Measurements from ENCODE around the gene MRPL38. TPM values are rescaled to one million over a fixed set of nuclear protein-coding genes. Genes with fewer than 3 reads are reported as not detected.

MRPL38 gene
- total RNA-seq, 1 experiment from 2014 or later, result 108 TPM

- Mint-ChIP-seq H3K9me3 (no peaks in the 10 kb centered on the region), H3K27ac (no peak overlapping the region), H3K4me1 (no peaks in the 10 kb centered on the region)
Measured at GRCh38 chr17:75926456-75926855, 21.8 kb upstream of the MRPL38 start.

More at GRCh38 chr17:75926456-75926855, 21.8 kb upstream of the MRPL38 start:
- Histone ChIP-seq H3K23ac (ENCODE audit: insufficient read length, low read depth, low read length) (no peak overlapping the region), H3K56ac (ENCODE audit: insufficient read length, low read depth, low read length) (no peak overlapping the region), H2BK5ac (ENCODE audit: insufficient read length, low read length) (no peak overlapping the region), H3K9me3 (ENCODE audit: control insufficient read depth, low read depth, low read length) (no peaks in the 10 kb centered on the region), H4K8ac (replicated peaks; ENCODE audit: insufficient read length, low read depth, low read length) (no peak overlapping the region), H2BK120ac (ENCODE audit: low read depth, low read length, poor library complexity, severe bottlenecking) (no peak overlapping the region), H3K14ac (ENCODE audit: insufficient read depth, low read length) (no peak overlapping the region), H3K4me2 (ENCODE audit: insufficient read depth, insufficient read length, low read length) (no peak overlapping the region), H3K79me1 (ENCODE audit: insufficient read depth, low read depth, low read length, poor library complexity, severe bottlenecking) (no peaks in the 10 kb centered on the region), H3K9ac (ENCODE audit: extremely low read depth, insufficient read length, low read length) (no peak overlapping the region), H2BK20ac (ENCODE audit: low read depth, low read length, poor library complexity, severe bottlenecking) (no peak overlapping the region), H4K91ac (ENCODE audit: insufficient read length, low read depth, low read length) (no peak overlapping the region), H3K79me2 (ENCODE audit: insufficient read depth, low read length) (no peaks in the 10 kb centered on the region), H4K20me1 (ENCODE audit: control insufficient read depth, insufficient read depth, insufficient read length) (no peaks in the 10 kb centered on the region), H2AK5ac (ENCODE audit: insufficient read length, low read length) (no peak overlapping the region), H3T11ph (ENCODE audit: low read length) (no peak overlapping the region), H3K18ac (ENCODE audit: insufficient read length, low read depth, low read length) (no peak overlapping the region), H3K23me2 (ENCODE audit: insufficient read length, low read depth, low read length, poor library complexity, severe bottlenecking) (no peaks in the 10 kb centered on the region), H3K4ac (ENCODE audit: low read depth, low read length) (no peak overlapping the region), H3K27me3 (ENCODE audit: insufficient read depth, low read length) (no peaks in the 10 kb centered on the region), H3K27ac (ENCODE audit: insufficient read length, low read depth, low read length) (no peak overlapping the region), H2BK12ac (ENCODE audit: insufficient read length, low read depth, low read length) (no peak overlapping the region), H4K5ac (ENCODE audit: insufficient read length, low read depth, low read length) (no peak overlapping the region), H2BK15ac (ENCODE audit: low read depth, low read length) (no peak overlapping the region), H3K4me1 (ENCODE audit: insufficient read depth, low read length) (no peaks in the 10 kb centered on the region), H2AFZ (ENCODE audit: low read length) (no peak overlapping the region)
- Mint-ChIP-seq H3K36me3 (ENCODE audit: insufficient read depth in 1 of 3, low read depth in 3 of 3) (peaks cover 2 to 20% (median 8%) of the 10 kb centered on the region in 3 experiments; a peak in 5 of 7 replicates), H3K27me3 (ENCODE audit: low read depth) (no peaks in the 10 kb centered on the region), H3K4me3 (no peak overlapping the region)
- no peak for DNase-seq
- TF ChIP-seq, protein P1, sequence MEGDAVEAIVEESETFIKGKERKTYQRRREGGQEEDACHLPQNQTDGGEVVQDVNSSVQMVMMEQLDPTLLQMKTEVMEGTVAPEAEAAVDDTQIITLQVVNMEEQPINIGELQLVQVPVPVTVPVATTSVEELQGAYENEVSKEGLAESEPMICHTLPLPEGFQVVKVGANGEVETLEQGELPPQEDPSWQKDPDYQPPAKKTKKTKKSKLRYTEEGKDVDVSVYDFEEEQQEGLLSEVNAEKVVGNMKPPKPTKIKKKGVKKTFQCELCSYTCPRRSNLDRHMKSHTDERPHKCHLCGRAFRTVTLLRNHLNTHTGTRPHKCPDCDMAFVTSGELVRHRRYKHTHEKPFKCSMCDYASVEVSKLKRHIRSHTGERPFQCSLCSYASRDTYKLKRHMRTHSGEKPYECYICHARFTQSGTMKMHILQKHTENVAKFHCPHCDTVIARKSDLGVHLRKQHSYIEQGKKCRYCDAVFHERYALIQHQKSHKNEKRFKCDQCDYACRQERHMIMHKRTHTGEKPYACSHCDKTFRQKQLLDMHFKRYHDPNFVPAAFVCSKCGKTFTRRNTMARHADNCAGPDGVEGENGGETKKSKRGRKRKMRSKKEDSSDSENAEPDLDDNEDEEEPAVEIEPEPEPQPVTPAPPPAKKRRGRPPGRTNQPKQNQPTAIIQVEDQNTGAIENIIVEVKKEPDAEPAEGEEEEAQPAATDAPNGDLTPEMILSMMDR (conservative IDR thresholded peaks at IDR 0.05), result no peak
- no CpG with 5 or more reads among the region's 4 CpGs for WGBS (ENCODE audit: extremely low coverage, insufficient read length, low lambda C conversion rate)
